ENCODE measurements around the gene ARHGAP18. TPM values are rescaled to one million over a fixed set of nuclear protein-coding genes. Genes with fewer than 3 reads are reported as not detected.

Gene ARHGAP18
- total and polyA plus RNA-seq, 2 of the 13 experiments (the other 11 are each of a cell fraction or from before 2014, with no cell fraction given) = 58.2 to 115 TPM

DNA sequence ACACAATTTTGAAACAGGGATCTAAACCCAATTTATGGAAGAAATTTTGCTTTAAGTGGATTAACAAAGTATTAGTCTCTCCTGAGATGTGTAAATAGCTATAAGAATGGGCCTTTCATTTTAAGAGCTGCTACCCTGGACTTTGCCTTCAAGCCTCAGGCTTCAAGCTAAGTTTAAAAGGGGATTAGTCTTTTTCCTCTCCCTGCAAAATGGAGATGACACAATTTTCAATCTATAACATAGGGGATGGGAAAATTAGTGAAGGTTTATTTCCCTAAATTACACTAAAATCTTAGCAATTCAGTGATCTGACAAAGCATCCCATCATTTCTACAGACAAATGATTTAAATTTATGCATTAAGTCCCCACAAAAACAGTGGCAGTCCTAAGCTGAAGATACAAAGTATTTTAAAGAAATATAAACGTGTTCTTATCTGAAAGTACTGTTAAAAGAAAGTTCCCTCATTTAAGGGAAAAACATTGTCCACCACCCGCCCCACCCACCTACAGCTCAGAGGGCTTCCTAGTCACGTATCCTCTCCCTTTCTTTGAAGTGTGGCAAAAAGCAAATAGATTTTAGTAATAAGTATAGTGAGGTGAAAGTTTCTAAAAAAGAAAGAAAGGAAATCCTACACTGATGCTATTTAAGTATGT, 14.5 kb downstream of the ARHGAP18 start (continued):
- TF ChIP-seq GABPA (IDR thresholded peaks at IDR 0.05; ENCODE audit: low read depth, low read length) (no peak), GABPA (CRISPR knock-in tag; IDR thresholded peaks at IDR 0.05; ENCODE audit: low read depth) (peak; percentile 65), ATF3 (CRISPR knock-in tag; IDR thresholded peaks at IDR 0.05) (no peak; the same call in 1 of the 2 replicates), ZFY (CRISPR knock-in tag; IDR thresholded peaks at IDR 0.05) (no peak), FLYWCH1 (CRISPR knock-in tag; IDR thresholded peaks at IDR 0.05) (no peak), ZNF256 (CRISPR knock-in tag; conservative IDR thresholded peaks at IDR 0.05) (no peak), MXD4 (CRISPR knock-in tag; IDR thresholded peaks at IDR 0.05) (0 out of 2 replicates have a peak, but pooled peaks have one; percentile 63), JDP2 (CRISPR knock-in tag; IDR thresholded peaks at IDR 0.05; ENCODE audit: borderline replicate concordance) (no peak), RNF219 (CRISPR knock-in tag; IDR thresholded peaks at IDR 0.05) (peak; percentile 81; the same call in 1 of the 2 replicates), THRA (CRISPR knock-in tag; IDR thresholded peaks at IDR 0.05; ENCODE audit: borderline replicate concordance) (no peak; the same call in 1 of the 2 replicates), ZNF761 (CRISPR knock-in tag; conservative IDR thresholded peaks at IDR 0.05) (0 out of 2 replicates have a peak, but pooled peaks have one; percentile 14), ZFP36 (IDR thresholded peaks at IDR 0.05; ENCODE audit: borderline replicate concordance, low read depth, low read length, partially characterized antibody) (no peak), PHF8 (CRISPR knock-in tag; IDR thresholded peaks at IDR 0.05) (no peak), ARNTL (CRISPR knock-in tag; IDR thresholded peaks at IDR 0.05) (peak; percentile 63; the same call in 1 of the 2 replicates), NCOA5 (CRISPR knock-in tag; IDR thresholded peaks at IDR 0.05) (no peak), NRL (CRISPR knock-in tag; IDR thresholded peaks at IDR 0.05; ENCODE audit: borderline replicate concordance) (no peak), ZNF670 (CRISPR knock-in tag; IDR thresholded peaks at IDR 0.05; ENCODE audit: borderline replicate concordance) (no peak), ZNF724P (CRISPR knock-in tag; IDR thresholded peaks at IDR 0.05; ENCODE audit: borderline replicate concordance) (no peak), RELA (CRISPR knock-in tag; IDR thresholded peaks at IDR 0.05) (no peak), ETV6 (CRISPR knock-in tag; conservative IDR thresholded peaks at IDR 0.05) (no peak), NFE2 (CRISPR knock-in tag; IDR thresholded peaks at IDR 0.05) (no peak)
- TF ChIP-seq, protein P1, sequence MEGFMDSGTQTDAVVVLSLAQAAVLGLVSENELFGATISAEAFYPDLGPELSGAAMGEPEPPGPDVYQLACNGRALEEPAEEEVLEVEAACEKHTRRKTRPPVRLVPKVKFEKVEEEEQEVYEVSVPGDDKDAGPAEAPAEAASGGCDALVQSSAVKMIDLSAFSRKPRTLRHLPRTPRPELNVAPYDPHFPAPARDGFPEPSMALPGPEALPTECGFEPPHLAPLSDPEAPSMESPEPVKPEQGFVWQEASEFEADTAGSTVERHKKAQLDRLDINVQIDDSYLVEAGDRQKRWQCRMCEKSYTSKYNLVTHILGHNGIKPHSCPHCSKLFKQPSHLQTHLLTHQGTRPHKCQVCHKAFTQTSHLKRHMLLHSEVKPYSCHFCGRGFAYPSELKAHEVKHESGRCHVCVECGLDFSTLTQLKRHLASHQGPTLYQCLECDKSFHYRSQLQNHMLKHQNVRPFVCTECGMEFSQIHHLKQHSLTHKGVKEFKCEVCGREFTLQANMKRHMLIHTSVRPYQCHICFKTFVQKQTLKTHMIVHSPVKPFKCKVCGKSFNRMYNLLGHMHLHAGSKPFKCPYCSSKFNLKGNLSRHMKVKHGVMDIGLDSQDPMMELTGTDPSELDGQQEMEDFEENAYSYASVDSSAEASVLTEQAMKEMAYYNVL (CRISPR knock-in tag; IDR thresholded peaks at IDR 0.05; ENCODE audit: borderline replicate concordance) = peak; percentile 95; the same call in 1 of the 2 replicates
- TF ChIP-seq, protein P2, sequence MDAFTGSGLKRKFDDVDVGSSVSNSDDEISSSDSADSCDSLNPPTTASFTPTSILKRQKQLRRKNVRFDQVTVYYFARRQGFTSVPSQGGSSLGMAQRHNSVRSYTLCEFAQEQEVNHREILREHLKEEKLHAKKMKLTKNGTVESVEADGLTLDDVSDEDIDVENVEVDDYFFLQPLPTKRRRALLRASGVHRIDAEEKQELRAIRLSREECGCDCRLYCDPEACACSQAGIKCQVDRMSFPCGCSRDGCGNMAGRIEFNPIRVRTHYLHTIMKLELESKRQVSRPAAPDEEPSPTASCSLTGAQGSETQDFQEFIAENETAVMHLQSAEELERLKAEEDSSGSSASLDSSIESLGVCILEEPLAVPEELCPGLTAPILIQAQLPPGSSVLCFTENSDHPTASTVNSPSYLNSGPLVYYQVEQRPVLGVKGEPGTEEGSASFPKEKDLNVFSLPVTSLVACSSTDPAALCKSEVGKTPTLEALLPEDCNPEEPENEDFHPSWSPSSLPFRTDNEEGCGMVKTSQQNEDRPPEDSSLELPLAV (CRISPR knock-in tag; conservative IDR thresholded peaks at IDR 0.05; ENCODE audit: low read depth) = no peak
